Transverse colon (tissue), 4 donors: ENCODE results near the gene VEGFA. TPM values are rescaled to one million over a fixed set of nuclear protein-coding genes. Genes with fewer than 3 reads are reported as not detected.

Experiments
- DNase-seq: peaks from one replicate; pipeline ENCODE4 v3.0.0-alpha.2; 2019
- H3K27ac ChIP-seq, 4 donors: fragments of 200-600 bp; sonication (generic); 2 replicates each; pipeline ENCODE4 v1.5.1; 2016 to 2018; ENCODE audit warnings: inconsistent platforms in 4 of 4
- H3K27me3 ChIP-seq: fragments of 200-600 bp; sonication (generic); 2 replicates; pipeline ENCODE4 v1.5.1; 2017; ENCODE audit warnings: inconsistent platforms
- H3K36me3 ChIP-seq, 4 donors: fragments of 200-600 bp; sonication (generic); 2 replicates each; pipeline ENCODE4 v1.5.1; 2017 to 2019; ENCODE audit warnings: inconsistent platforms in 4 of 4
- H3K4me1 ChIP-seq, 4 donors: fragments of 200-600 bp; sonication (generic); 2 replicates each; pipeline ENCODE4 v1.5.1; 2017 to 2020; ENCODE audit warnings: inconsistent platforms in 4 of 4
- H3K4me3 ChIP-seq, 4 donors: fragments of 200-600 bp; sonication (generic); 1 replicate in 1 of 4; 2 replicates in 3 of 4; pipeline versions ENCODE4 v1.5.1 to v1.6.1; 2017 to 2019; ENCODE audit warnings: inconsistent platforms in 4 of 4
- H3K9me3 ChIP-seq, 2 donors: fragments of 200-600 bp; sonication (generic); 2 replicates each; pipeline ENCODE4 v1.5.1; 2017 to 2019; ENCODE audit warnings: inconsistent platforms in 2 of 2
- EP300 ChIP-seq: sonication (generic); formaldehyde crosslinking; IDR thresholded peaks from one replicate; pipeline ENCODE4 v1.6.1; 2017; ENCODE audit warnings: antibody characterized with exemption, low read depth
- POLR2A ChIP-seq: fragments of 450-650 bp; IDR thresholded peaks from one replicate; pipeline ENCODE4 v1.6.1; 2016; ENCODE audit warnings: antibody characterized with exemption, mild to moderate bottlenecking, moderate library complexity
- POLR2AphosphoS5 ChIP-seq, 3 donors: sonication (generic); formaldehyde crosslinking; IDR thresholded peaks; one replicate each; pipeline ENCODE4 v1.6.1; 2016; ENCODE audit warnings: antibody characterized with exemption in 3 of 3
- WGBS, 2 donors: methylation state at CpG; one replicate each; pipeline ENCODE4 v1.1.5; 2018; ENCODE audit warnings: low coverage in 1 of 2; 5-methylcytosine and 5-hydroxymethylcytosine counted together
- in situ Hi-C, 4 donors: fragments of 200-750 bp; cut with MboI; loops; one replicate each; pipeline versions ENCODE4 v1.15.0 to v1.15.1; 2017; ENCODE audit warnings: low sequenced_read_pairs in 3 of 4, low pct_ligation_motif_present in 1 of 4, low pct_unique_long_range_greater_than_20kb in 1 of 4
- intact Hi-C: fragments of 100-400 bp; cut with DNase I; formaldehyde crosslinking; loops from one replicate; pipeline ENCODE4 v1.15.1; 2023; ENCODE audit warnings: low total_unique reads
- total RNA-seq, 4 donors: library from RNA; depleted of rRNA; stranded (reverse); fragments of >200 nt; gene quantifications; one replicate each; pipeline ENCODE4 v1.1.0, GENCODE V29; 2016
- TF ChIP-seq, protein P1 (sequence below), 5 experiments: fragments of 200-600 bp in 3 of 5; fragments of 450-650 bp in 2 of 5; sonication (generic) in 3 of 5; IDR thresholded peaks; 1 replicate in 2 of 5; 2 replicates in 3 of 5; pipeline ENCODE4 v1.5.1; 2016 to 2017; ENCODE audit warnings: antibody characterized with exemption in 5 of 5, inconsistent platforms in 3 of 5, mild to moderate bottlenecking in 2 of 5, moderate library complexity in 1 of 5

Gene VEGFA
- total RNA-seq, 4 donors from 2014 or later: 131 to 608 (median 203) TPM

DNA sequence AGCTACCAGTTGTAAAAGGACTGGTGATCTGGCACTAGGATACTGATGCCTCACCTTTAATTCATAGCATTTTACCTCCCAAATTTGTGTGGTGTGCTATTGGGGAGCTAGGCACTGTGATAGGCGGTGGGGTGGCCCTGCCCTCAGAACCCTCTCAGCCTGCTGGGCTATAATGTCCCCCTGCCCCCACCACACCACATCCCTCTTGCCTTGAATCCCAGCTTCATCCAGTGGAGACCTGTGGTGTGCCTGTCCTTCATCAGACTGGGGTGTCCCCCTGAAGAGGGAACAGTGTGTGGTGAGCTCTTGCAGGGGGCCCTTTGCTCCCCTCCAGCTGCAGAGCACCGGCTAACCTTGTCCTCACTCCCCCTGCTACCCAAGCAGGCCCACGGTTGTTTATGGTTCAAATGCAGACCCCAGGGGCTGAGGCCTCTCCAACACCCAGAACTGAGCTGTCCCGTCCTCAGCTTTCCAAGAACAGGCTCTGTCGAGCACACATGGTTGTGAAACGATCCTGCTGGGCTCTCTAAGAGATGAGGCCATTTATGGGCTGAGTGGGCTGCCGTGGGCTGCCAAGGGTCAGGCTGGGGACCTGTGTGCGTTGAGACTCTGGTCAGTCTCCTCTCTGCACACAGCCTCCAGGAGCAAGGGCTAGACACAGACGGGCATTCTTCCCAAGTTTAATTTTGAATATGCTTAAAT lies 26.9 kb upstream of the VEGFA start:
- no peak for TF ChIP-seq EP300
- TF ChIP-seq POLR2AphosphoS5 (IDR thresholded peaks at IDR 0.05): no peak
- TF ChIP-seq POLR2A: no peak
- TF ChIP-seq, protein P1, sequence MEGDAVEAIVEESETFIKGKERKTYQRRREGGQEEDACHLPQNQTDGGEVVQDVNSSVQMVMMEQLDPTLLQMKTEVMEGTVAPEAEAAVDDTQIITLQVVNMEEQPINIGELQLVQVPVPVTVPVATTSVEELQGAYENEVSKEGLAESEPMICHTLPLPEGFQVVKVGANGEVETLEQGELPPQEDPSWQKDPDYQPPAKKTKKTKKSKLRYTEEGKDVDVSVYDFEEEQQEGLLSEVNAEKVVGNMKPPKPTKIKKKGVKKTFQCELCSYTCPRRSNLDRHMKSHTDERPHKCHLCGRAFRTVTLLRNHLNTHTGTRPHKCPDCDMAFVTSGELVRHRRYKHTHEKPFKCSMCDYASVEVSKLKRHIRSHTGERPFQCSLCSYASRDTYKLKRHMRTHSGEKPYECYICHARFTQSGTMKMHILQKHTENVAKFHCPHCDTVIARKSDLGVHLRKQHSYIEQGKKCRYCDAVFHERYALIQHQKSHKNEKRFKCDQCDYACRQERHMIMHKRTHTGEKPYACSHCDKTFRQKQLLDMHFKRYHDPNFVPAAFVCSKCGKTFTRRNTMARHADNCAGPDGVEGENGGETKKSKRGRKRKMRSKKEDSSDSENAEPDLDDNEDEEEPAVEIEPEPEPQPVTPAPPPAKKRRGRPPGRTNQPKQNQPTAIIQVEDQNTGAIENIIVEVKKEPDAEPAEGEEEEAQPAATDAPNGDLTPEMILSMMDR (IDR thresholded peaks at IDR 0.05): no peak
- intact Hi-C loops (no loop called here), in situ Hi-C loops (no loop called here)
- Histone ChIP-seq H3K27ac (no peak overlapping the region), H3K4me1 (peaks cover 6 to 22% (median 12%) of the 10 kb centered on the region in 4 donors), H3K36me3 (no peaks in the 10 kb centered on the region), H3K9me3 (no peaks in the 10 kb centered on the region), H3K4me3 (no peak overlapping the region), H3K27me3 (no peaks in the 10 kb centered on the region)
- no peak for DNase-seq
- WGBS, 2 donors: 73% methylated on average over 9 of the region's 9 CpGs; no CpG with 5 or more reads in 1 of the 2 donors

DNA sequence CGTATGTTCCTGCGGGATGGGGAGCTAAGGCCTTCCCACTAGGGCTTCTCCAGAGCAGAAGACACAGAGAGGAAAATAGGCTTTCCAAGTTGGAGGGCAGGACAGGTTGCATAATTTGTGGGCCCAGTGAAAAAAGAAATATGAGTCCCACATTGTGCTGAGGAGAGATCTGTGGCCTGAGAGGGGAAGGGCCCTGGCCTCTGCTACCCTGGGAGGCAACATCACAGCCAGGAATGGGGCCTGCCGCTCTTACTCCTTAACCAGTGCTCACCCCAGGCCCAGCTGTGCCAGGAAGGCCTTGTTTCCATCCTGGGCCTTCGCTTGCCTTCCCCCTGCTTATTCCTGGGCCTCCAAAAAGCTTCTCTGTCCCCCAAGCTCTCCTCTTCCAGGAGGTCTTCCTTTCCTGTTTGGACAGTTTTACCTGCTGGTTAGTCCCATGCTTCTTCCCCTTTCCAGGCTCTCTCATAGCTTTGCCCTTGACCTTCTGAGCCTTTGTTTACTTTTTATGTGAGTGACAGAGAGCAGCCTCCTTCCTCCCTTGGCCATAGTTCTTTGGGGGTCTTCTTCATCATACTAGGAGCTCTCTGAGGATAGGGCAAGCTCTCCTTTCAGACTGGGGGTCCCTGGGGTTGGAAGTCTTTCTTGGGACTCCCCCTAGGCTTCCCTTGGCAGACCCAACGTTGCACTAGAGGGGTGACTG lies 26.2 kb upstream of the VEGFA start:
- TF ChIP-seq POLR2AphosphoS5 (IDR thresholded peaks at IDR 0.05): no peak
- intact Hi-C loops (no loop called here), in situ Hi-C loops (no loop called here)
- no peak for DNase-seq
- Histone ChIP-seq H3K36me3 (no peaks in the 10 kb centered on the region), H3K4me3 (no peak overlapping the region), H3K4me1 (peaks cover 6 to 22% (median 12%) of the 10 kb centered on the region in 4 donors), H3K9me3 (no peaks in the 10 kb centered on the region), H3K27me3 (no peaks in the 10 kb centered on the region), H3K27ac (no peak overlapping the region)
- WGBS, 2 donors: 87 to 92% methylated on average over 2 to 5 of the region's 5 CpGs

DNA sequence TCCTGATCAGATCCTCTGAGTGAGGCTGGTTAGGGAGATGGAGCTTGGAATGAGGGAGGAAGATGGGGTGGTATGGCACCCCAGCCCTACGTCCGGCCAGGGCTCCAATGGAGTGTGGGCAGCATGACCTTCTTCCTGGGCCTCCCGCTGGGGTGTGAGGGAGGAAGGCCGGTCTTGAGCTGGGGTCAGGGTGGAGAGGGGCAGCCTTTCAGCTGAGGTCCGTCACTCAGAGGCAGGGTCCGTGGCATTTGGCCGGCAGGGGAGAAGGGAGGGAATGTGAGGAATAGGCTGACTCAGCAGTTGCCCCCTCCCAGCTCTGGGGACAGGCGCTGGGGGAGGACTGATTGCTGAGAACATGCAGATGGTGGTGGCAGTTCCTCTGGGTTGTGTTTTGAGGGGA lies 25.5 kb upstream of the VEGFA start:
- WGBS, 2 donors: 86% methylated on average over 8 of the region's 8 CpGs; no CpG with 5 or more reads in 1 of the 2 donors
- no peaks in the 10 kb centered on the region for H3K27me3 ChIP-seq
- intact Hi-C loops: no loop called here
- H3K4me3 ChIP-seq: no peak overlapping the region
- in situ Hi-C loops: no loop called here
- no peaks in the 10 kb centered on the region for H3K9me3 ChIP-seq
- no peak overlapping the region for H3K27ac ChIP-seq
- no peak for DNase-seq
- peaks cover 6 to 22% (median 12%) of the 10 kb centered on the region in 4 donors for H3K4me1 ChIP-seq
- no peak for TF ChIP-seq POLR2AphosphoS5 (IDR thresholded peaks at IDR 0.05)
- TF ChIP-seq EP300: no peak
- TF ChIP-seq POLR2A: no peak
- TF ChIP-seq, protein P1 (IDR thresholded peaks at IDR 0.05): no peak
- H3K36me3 ChIP-seq: no peaks in the 10 kb centered on the region

DNA sequence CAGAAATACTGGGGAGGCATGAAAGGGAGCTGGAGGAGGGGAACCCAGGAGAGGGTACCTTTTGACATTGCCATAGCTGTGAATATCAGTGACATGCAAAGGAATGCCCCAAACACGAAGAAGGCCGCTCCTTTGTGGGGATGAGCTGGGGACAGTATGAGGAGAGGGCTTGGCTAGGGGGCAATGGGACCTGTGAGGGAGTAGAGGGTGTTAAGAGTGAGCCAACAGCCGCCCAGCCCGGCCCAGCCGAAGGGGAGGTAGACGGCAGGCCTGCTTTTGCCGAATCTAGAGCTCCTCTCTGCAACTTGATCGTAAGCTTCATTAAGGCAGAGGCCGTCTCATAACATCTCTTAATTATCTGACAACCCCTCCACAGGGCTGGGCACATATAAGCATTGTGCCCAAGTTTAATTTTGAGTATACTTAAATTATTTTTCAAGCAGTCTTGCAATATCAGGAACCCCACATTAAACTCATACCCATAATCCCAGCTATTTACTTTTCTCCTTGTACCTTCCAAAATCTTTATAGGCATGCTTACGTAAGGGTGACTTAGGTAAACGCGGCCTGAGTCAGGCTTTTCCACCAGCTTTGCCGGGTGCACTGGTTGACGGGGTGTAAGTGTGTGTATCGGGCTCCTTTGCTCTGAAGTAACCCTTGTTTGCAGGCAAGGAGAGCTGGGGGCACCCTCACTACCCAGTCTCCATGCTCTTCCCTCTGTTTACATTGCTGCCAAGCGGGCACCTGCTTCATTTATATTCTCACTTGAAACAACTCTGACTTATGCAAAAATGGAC lies 24.9 kb upstream of the VEGFA start:
- no peaks in the 10 kb centered on the region for H3K27me3 ChIP-seq
- H3K27ac ChIP-seq: no peak overlapping the region
- TF ChIP-seq POLR2A (no peak), POLR2AphosphoS5 (IDR thresholded peaks at IDR 0.05) (no peak), EP300 (no peak)
- TF ChIP-seq, protein P1 (IDR thresholded peaks at IDR 0.05): no peak
- 67 to 76% methylated on average over 1 to 16 of the region's 16 CpGs for WGBS, 2 donors
- DNase-seq: no peak
- no peaks in the 10 kb centered on the region for H3K9me3 ChIP-seq
- H3K4me1 ChIP-seq: peaks cover 6 to 22% (median 12%) of the 10 kb centered on the region in 4 donors
- H3K36me3 ChIP-seq: no peaks in the 10 kb centered on the region
- intact Hi-C loops (no loop called here), in situ Hi-C loops (no loop called here)
- H3K4me3 ChIP-seq: no peak overlapping the region
